ENCODE data around the gene COMMD2. TPM values are rescaled to one million over a fixed set of nuclear protein-coding genes. Genes with fewer than 3 reads are reported as not detected.

COMMD2 gene
- total and polyA plus RNA-seq, 2 donors (not counting 1 experiment from before 2014, with no cell fraction given): 28.6 to 50.7 TPM

DNA sequence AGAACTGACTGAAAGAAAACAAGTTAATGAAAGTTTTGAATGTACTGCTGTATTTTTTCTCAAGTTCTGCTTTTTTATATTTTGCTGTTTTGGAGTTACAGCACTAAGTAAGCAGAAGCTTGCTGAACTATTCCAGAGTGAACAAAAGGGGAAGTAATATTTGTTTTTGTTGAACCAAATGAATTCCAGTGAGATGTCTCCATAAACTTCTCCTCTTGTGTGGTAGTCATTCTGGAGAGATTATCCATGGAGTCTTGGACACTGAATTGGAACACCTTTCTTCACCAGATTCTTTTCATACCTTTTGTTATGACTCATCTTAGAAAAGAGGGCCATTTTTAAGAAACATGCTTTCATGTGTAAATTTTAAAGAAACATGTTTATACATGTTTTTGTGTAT lies 31.3 kb upstream of the COMMD2 start:
- Histone ChIP-seq H3K79me2 (ENCODE audit: control insufficient read depth, insufficient read depth, low read length) (no peaks in the 10 kb centered on the region), H3K4me2 (ENCODE audit: extremely low read depth, insufficient read depth, low read length) (peak overlapping the region; percentile 60), H3K9me3 (ENCODE audit: control insufficient read depth, insufficient read depth, low read depth, low read length) (no peaks in the 10 kb centered on the region), H2AFZ (ENCODE audit: low read length) (peak overlapping the region; percentile 8), H4K20me1 (ENCODE audit: control insufficient read depth, extremely low read depth, insufficient read depth, low read length) (no peaks in the 10 kb centered on the region), H3K27ac (ENCODE audit: insufficient read depth, low read length) (no peak overlapping the region), H3K27me3 (ENCODE audit: control insufficient read depth, insufficient read depth, low read length) (no peaks in the 10 kb centered on the region), H3K4me3 (replicated peaks in 1 of 4; ENCODE audit: control extremely low read depth in 1 of 4, insufficient read depth in 1 of 4, low read depth in 3 of 4, low read length in 4 of 4) (no peak overlapping the region), H3K9ac (ENCODE audit: insufficient read depth, low read length) (no peak overlapping the region), H3K36me3 (ENCODE audit: control insufficient read depth, insufficient read depth, low read length) (no peaks in the 10 kb centered on the region), H3K4me1 (ENCODE audit: control insufficient read depth, extremely low read depth, insufficient read depth, low read length) (peaks cover 9% of the 10 kb centered on the region)
- TF ChIP-seq, protein P1, sequence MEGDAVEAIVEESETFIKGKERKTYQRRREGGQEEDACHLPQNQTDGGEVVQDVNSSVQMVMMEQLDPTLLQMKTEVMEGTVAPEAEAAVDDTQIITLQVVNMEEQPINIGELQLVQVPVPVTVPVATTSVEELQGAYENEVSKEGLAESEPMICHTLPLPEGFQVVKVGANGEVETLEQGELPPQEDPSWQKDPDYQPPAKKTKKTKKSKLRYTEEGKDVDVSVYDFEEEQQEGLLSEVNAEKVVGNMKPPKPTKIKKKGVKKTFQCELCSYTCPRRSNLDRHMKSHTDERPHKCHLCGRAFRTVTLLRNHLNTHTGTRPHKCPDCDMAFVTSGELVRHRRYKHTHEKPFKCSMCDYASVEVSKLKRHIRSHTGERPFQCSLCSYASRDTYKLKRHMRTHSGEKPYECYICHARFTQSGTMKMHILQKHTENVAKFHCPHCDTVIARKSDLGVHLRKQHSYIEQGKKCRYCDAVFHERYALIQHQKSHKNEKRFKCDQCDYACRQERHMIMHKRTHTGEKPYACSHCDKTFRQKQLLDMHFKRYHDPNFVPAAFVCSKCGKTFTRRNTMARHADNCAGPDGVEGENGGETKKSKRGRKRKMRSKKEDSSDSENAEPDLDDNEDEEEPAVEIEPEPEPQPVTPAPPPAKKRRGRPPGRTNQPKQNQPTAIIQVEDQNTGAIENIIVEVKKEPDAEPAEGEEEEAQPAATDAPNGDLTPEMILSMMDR (conservative IDR thresholded peaks at IDR 0.05 in 1 of 2, IDR thresholded peaks at IDR 0.05 in 1 of 2; ENCODE audit: low read depth in 1 of 2, low read length in 2 of 2): no peak
- no peak for TF ChIP-seq EZH2 (IDR thresholded peaks at IDR 0.05; ENCODE audit: low read length, missing control alignments)
- DNase-seq (ENCODE audit: low read depth in 2 of 2): peak; percentile 17 to 91

DNA sequence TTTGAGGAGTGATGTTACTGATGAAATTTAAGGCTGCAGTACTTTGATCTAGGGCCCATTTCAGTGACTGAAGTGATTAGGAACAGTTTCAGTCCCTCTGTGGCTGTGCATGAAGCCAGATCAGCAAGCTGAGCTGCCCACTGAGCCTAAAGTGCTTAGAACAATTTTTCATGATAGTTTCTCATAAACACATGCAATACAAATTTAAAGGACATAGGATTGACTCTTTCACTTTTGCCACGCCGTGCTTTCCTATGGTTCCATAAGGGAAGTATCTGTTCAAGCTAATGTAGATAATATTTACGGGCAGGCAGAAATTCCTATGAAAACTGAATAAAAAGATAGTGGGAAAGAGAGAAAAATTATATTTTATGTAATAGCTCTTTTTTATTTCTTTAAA lies 29.5 kb upstream of the COMMD2 start:
- Histone ChIP-seq H3K4me2 (ENCODE audit: extremely low read depth, insufficient read depth, low read length) (no peak overlapping the region), H3K27ac (ENCODE audit: insufficient read depth, low read length) (no peak overlapping the region), H3K4me1 (ENCODE audit: control insufficient read depth, extremely low read depth, insufficient read depth, low read length) (peaks cover 9% of the 10 kb centered on the region), H3K79me2 (ENCODE audit: control insufficient read depth, insufficient read depth, low read length) (no peaks in the 10 kb centered on the region), H3K27me3 (ENCODE audit: control insufficient read depth, insufficient read depth, low read length) (no peaks in the 10 kb centered on the region), H3K9me3 (ENCODE audit: control insufficient read depth, insufficient read depth, low read depth, low read length) (no peaks in the 10 kb centered on the region), H4K20me1 (ENCODE audit: control insufficient read depth, extremely low read depth, insufficient read depth, low read length) (no peaks in the 10 kb centered on the region), H3K4me3 (replicated peaks in 1 of 4; ENCODE audit: control extremely low read depth in 1 of 4, insufficient read depth in 1 of 4, low read depth in 3 of 4, low read length in 4 of 4) (no peak overlapping the region), H3K36me3 (ENCODE audit: control insufficient read depth, insufficient read depth, low read length) (no peaks in the 10 kb centered on the region), H2AFZ (ENCODE audit: low read length) (no peak overlapping the region), H3K9ac (ENCODE audit: insufficient read depth, low read length) (no peak overlapping the region)
- no peak for DNase-seq (ENCODE audit: low read depth in 2 of 2)
- TF ChIP-seq, protein P1 (conservative IDR thresholded peaks at IDR 0.05 in 1 of 2, IDR thresholded peaks at IDR 0.05 in 1 of 2; ENCODE audit: low read depth in 1 of 2, low read length in 2 of 2): no peak
- no peak for TF ChIP-seq EZH2 (IDR thresholded peaks at IDR 0.05; ENCODE audit: low read length, missing control alignments)

DNA sequence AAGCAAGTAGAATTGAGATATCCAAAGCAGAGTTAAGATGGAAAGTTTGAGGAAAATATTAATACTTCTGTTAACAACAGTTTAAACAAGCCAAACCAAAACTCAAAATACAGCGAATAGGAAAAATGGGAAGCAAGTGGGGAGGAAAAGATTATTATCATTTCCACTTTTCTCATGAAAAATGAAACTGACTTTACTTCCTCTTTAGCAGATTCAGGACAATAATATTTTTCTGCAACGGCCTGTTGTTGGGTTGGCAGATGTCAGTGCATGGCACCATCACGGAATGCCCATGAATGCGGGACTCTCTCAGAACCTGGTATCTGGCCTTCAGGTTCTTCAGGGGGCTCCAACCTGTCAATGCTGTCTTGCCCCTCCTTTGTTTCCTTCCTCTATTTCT lies 28.9 kb upstream of the COMMD2 start:
- Histone ChIP-seq H3K4me3 (replicated peaks in 1 of 4; ENCODE audit: control extremely low read depth in 1 of 4, insufficient read depth in 1 of 4, low read depth in 3 of 4, low read length in 4 of 4) (no peak overlapping the region), H3K9ac (ENCODE audit: insufficient read depth, low read length) (no peak overlapping the region), H4K20me1 (ENCODE audit: control insufficient read depth, extremely low read depth, insufficient read depth, low read length) (no peaks in the 10 kb centered on the region), H3K4me1 (ENCODE audit: control insufficient read depth, extremely low read depth, insufficient read depth, low read length) (peaks cover 9% of the 10 kb centered on the region), H3K79me2 (ENCODE audit: control insufficient read depth, insufficient read depth, low read length) (no peaks in the 10 kb centered on the region), H2AFZ (ENCODE audit: low read length) (no peak overlapping the region), H3K27me3 (ENCODE audit: control insufficient read depth, insufficient read depth, low read length) (no peaks in the 10 kb centered on the region), H3K4me2 (ENCODE audit: extremely low read depth, insufficient read depth, low read length) (no peak overlapping the region), H3K9me3 (ENCODE audit: control insufficient read depth, insufficient read depth, low read depth, low read length) (no peaks in the 10 kb centered on the region), H3K27ac (ENCODE audit: insufficient read depth, low read length) (no peak overlapping the region), H3K36me3 (ENCODE audit: control insufficient read depth, insufficient read depth, low read length) (no peaks in the 10 kb centered on the region)
- DNase-seq (ENCODE audit: low read depth in 2 of 2): no peak
- TF ChIP-seq, protein P1 (conservative IDR thresholded peaks at IDR 0.05 in 1 of 2, IDR thresholded peaks at IDR 0.05 in 1 of 2; ENCODE audit: low read depth in 1 of 2, low read length in 2 of 2): no peak
- no peak for TF ChIP-seq EZH2 (IDR thresholded peaks at IDR 0.05; ENCODE audit: low read length, missing control alignments)
